Measurements from ENCODE around the gene HOXA6. TPM values are rescaled to one million over a fixed set of nuclear protein-coding genes. Genes with fewer than 3 reads are reported as not detected.

Gene HOXA6
- total RNA-seq, 1 experiment from 2014 or later = 12.7 TPM

GRCh38 chr7:27162561-27163287 is 15.2 kb upstream of the HOXA6 start:
- Histone ChIP-seq H3K4me1 (ENCODE audit: control insufficient read depth in 1 of 2, insufficient read depth in 2 of 2, low read length in 2 of 2) (peaks cover 18 to 63% of the 10 kb centered on the region in 2 experiments), H3K4me2 (ENCODE audit: low read length) (peak overlapping the region; percentile 97), H3K36me3 (ENCODE audit: control insufficient read depth in 1 of 2, insufficient read depth in 2 of 2, low read length in 2 of 2) (peaks cover 0 to 4% of the 10 kb centered on the region in 2 experiments; a peak in 1 of 4 replicates), H2AFZ (ENCODE audit: low read depth, low read length, poor library complexity, severe bottlenecking) (no peak overlapping the region), H3K9ac (ENCODE audit: low read length) (peak overlapping the region; percentile 89), H3K79me2 (ENCODE audit: insufficient read depth, low read length) (peaks cover 60% of the 10 kb centered on the region), H3K9me3 (ENCODE audit: control insufficient read depth in 1 of 2, insufficient read depth in 1 of 2, low read depth in 1 of 2, low read length in 2 of 2) (no peaks in the 10 kb centered on the region), H3K27ac (ENCODE audit: low read depth, low read length) (peak overlapping the region; percentile 91; the same call in 1 of the 2 replicates), H4K20me1 (ENCODE audit: insufficient read depth) (no peaks in the 10 kb centered on the region), H3K27me3 (ENCODE audit: insufficient read depth, low read length) (no peaks in the 10 kb centered on the region), H3K4me3 (replicated peaks in 1 of 2; ENCODE audit: low read depth in 1 of 2, low read length in 2 of 2) (peak overlapping the region; percentile 77 to 84), H3K9me2 (ENCODE audit: insufficient read depth) (no peaks in the 10 kb centered on the region)
- no TSS peak for BruUV-seq (replicated peaks)
- no peak for DNase-seq (ENCODE audit: low read depth, low spot score)
- ChIA-PET POLR2A (interaction anchor here (0.6 to 1.4 kb wide), 3 partner anchors 10 to 303 kb away, joined by 3 to 4 read pairs (median 3); partner anchors contain the start of gene HOXA3), CTCF (interaction anchor here (0.9 to 3.4 kb wide), 7 partner anchors 10 to 1269 kb away, joined by 3 to 62 read pairs (median 6); partner anchors contain the start of gene HOXA3), RAD21 (ENCODE audit: low non-redundant PET in 1 of 2, low total read pairs in 2 of 2, uncharacterized antibody in 2 of 2, unreplicated experiment in 2 of 2) (interaction anchor here in 1 of 2 experiments (2.1 kb wide), 1 partner anchor 794 kb away, joined by 12 read pairs; no protein-coding TSS in a partner anchor)
- intact Hi-C loops (cut with micrococcal nuclease) = loop anchor here (5.0 to 10.0 kb wide), 4 partner anchors 880 to 1595 kb away; partner anchors contain the start of genes CBX3 and HNRNPA2B1
- no peak for ATAC-seq
- TF ChIP-seq FOSL1 (IDR thresholded peaks at IDR 0.05; ENCODE audit: low read depth) (no peak), ZFX (IDR thresholded peaks at IDR 0.05) (no peak), JUND (IDR thresholded peaks at IDR 0.05) (no peak), POLR2AphosphoS5 (IDR thresholded peaks at IDR 0.05; ENCODE audit: low read depth, low read length) (no peak), ELF1 (IDR thresholded peaks at IDR 0.05; ENCODE audit: borderline replicate concordance, low read depth) (no peak), ZNF274 (IDR thresholded peaks at IDR 0.05; ENCODE audit: low read depth, low read length) (no peak), EZH2 (IDR thresholded peaks at IDR 0.05) (no peak), SRF (IDR thresholded peaks at IDR 0.05; ENCODE audit: low read depth) (no peak), MAX (IDR thresholded peaks at IDR 0.05) (no peak), CBX3 (IDR thresholded peaks at IDR 0.05; ENCODE audit: low read depth) (no peak), EGR1 (IDR thresholded peaks at IDR 0.05; ENCODE audit: low read depth) (no peak), REST (IDR thresholded peaks at IDR 0.05; ENCODE audit: low read depth) (no peak), POLR2A (IDR thresholded peaks at IDR 0.05; ENCODE audit: borderline replicate concordance, extremely low read depth, insufficient read depth, insufficient read length) (no peak), ZBTB33 (IDR thresholded peaks at IDR 0.05; ENCODE audit: extremely low read depth, insufficient replicate concordance, low read length) (no peak), SP1 (IDR thresholded peaks at IDR 0.05; ENCODE audit: low read depth) (no peak), ATF3 (IDR thresholded peaks at IDR 0.05) (no peak), RAD21 (IDR thresholded peaks at IDR 0.05; ENCODE audit: low read depth) (no peak), CEBPB (IDR thresholded peaks at IDR 0.05; ENCODE audit: low read depth) (no peak)

Measured in HCT116 (cell line).